ENCODE data around the gene ALDH1L2. TPM values are rescaled to one million over a fixed set of nuclear protein-coding genes. Genes with fewer than 3 reads are reported as not detected.

The ALDH1L2 gene
- total RNA-seq, 1 experiment from 2014 or later, result 1.9 TPM

DNA sequence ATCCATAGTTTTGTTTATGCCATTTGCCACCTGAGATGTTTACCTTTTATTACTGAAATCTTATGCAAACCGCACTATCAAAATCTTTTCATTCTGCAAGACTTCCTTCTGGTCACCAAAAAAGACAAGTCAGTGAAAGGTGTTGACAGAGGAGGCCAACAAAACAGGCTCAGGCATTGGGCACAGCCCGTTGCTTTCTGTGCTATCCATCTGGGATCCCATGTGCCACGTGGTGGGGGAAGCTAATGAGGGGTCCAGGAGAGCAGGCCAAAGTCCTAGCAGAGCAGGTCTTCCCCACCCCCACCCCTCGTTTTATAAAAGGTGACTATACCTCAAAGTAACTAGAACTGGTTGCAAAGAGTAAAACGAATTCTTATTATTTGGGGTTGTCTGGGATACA is 1.2 kb downstream of the ALDH1L2 start:
- no peak overlapping the region for H2AFZ ChIP-seq (ENCODE audit: low read length)
- no peak overlapping the region for H2BK12ac ChIP-seq (ENCODE audit: insufficient read length, low read depth, low read length)
- no peak overlapping the region for H3K18ac ChIP-seq (ENCODE audit: insufficient read length, low read depth, low read length)
- H4K5ac ChIP-seq (ENCODE audit: insufficient read length, low read depth, low read length), result no peak overlapping the region
- H2BK20ac ChIP-seq (ENCODE audit: low read depth, low read length, poor library complexity, severe bottlenecking), result no peak overlapping the region
- no peak overlapping the region for H3T11ph ChIP-seq (ENCODE audit: low read length)
- no peak overlapping the region for H3K4ac ChIP-seq (ENCODE audit: low read depth, low read length)
- no peak for TF ChIP-seq CTCF (conservative IDR thresholded peaks at IDR 0.05)
- H3K79me2 ChIP-seq (ENCODE audit: insufficient read depth, low read length), result no peaks in the 10 kb centered on the region
- H3K4me3 Mint-ChIP-seq, result peak overlapping the region; percentile 71 to 93; a peak in 2 of 5 replicates
- H3K27me3 ChIP-seq (ENCODE audit: insufficient read depth, low read length), result no peaks in the 10 kb centered on the region
- no peak overlapping the region for H4K91ac ChIP-seq (ENCODE audit: insufficient read length, low read depth, low read length)
- H3K9me3 Mint-ChIP-seq, result peaks cover 1 to 7% of the 10 kb centered on the region in 2 experiments; a peak in 3 of 5 replicates
- no peak overlapping the region for H2BK120ac ChIP-seq (ENCODE audit: low read depth, low read length, poor library complexity, severe bottlenecking)
- no peak overlapping the region; the same call in 1 of the 2 replicates for H3K14ac ChIP-seq (ENCODE audit: insufficient read depth, low read length)
- no peaks in the 10 kb centered on the region for H3K79me1 ChIP-seq (ENCODE audit: insufficient read depth, low read depth, low read length, poor library complexity, severe bottlenecking)
- no peak overlapping the region for H2AK5ac ChIP-seq (ENCODE audit: insufficient read length, low read length)
- H3K27ac ChIP-seq (ENCODE audit: insufficient read length, low read depth, low read length), result no peak overlapping the region
- no peaks in the 10 kb centered on the region for H4K20me1 ChIP-seq (ENCODE audit: control insufficient read depth, insufficient read depth, insufficient read length)
- no peak overlapping the region for H4K8ac ChIP-seq (replicated peaks; ENCODE audit: insufficient read length, low read depth, low read length)
- H2BK5ac ChIP-seq (ENCODE audit: insufficient read length, low read length), result no peak overlapping the region
- H3K4me2 ChIP-seq (ENCODE audit: insufficient read depth, insufficient read length, low read length), result peak overlapping the region; percentile 78
- peaks cover 8% of the 10 kb centered on the region for H3K23me2 ChIP-seq (ENCODE audit: insufficient read length, low read depth, low read length, poor library complexity, severe bottlenecking)
- H3K4me1 Mint-ChIP-seq, result peaks cover 19 to 20% of the 10 kb centered on the region in 2 experiments
- H3K9me3 ChIP-seq (ENCODE audit: control insufficient read depth, low read depth, low read length), result no peaks in the 10 kb centered on the region
- WGBS (ENCODE audit: extremely low coverage, insufficient read length, low lambda C conversion rate), result no CpG with 5 or more reads among the region's 5 CpGs
- no peak overlapping the region for H3K56ac ChIP-seq (ENCODE audit: insufficient read length, low read depth, low read length)
- no peak overlapping the region for H3K23ac ChIP-seq (ENCODE audit: insufficient read length, low read depth, low read length)
- H2BK15ac ChIP-seq (ENCODE audit: low read depth, low read length), result no peak overlapping the region
- no peak overlapping the region for H3K9ac ChIP-seq (ENCODE audit: extremely low read depth, insufficient read length, low read length)
- peaks cover 0 to 6% (median 1%) of the 10 kb centered on the region in 3 experiments; a peak in 1 of 7 replicates for H3K36me3 Mint-ChIP-seq (ENCODE audit: insufficient read depth in 1 of 3, low read depth in 3 of 3)
- peaks cover 17% of the 10 kb centered on the region for H3K27me3 Mint-ChIP-seq (ENCODE audit: low read depth)
- H3K27ac Mint-ChIP-seq, result no peak overlapping the region
- DNase-seq, result no peak
- no peaks in the 10 kb centered on the region; the same call in 1 of the 2 replicates for H3K4me1 ChIP-seq (ENCODE audit: insufficient read depth, low read length)

Measured in H9 (cell line).